ENCODE measurements around the gene TMC7. TPM values are rescaled to one million over a fixed set of nuclear protein-coding genes. Genes with fewer than 3 reads are reported as not detected.

Gene TMC7
- total and polyA plus RNA-seq, 2 of the 13 experiments (the other 11 are each of a cell fraction or from before 2014, with no cell fraction given): 1.2 to 5.1 TPM

- TF ChIP-seq KDM5B (CRISPR knock-in tag; IDR thresholded peaks at IDR 0.05; ENCODE audit: borderline replicate concordance) (peak; percentile 93), FOXK1 (CRISPR knock-in tag; IDR thresholded peaks at IDR 0.05; ENCODE audit: borderline replicate concordance, low read depth) (no peak; the same call in 1 of the 2 replicates), ZNF567 (CRISPR knock-in tag; IDR thresholded peaks at IDR 0.05; ENCODE audit: borderline replicate concordance) (peak; percentile 84), ZFP36L2 (CRISPR knock-in tag; IDR thresholded peaks at IDR 0.05) (no peak; the same call in 1 of the 2 replicates), ESRRA (CRISPR knock-in tag; IDR thresholded peaks at IDR 0.05; ENCODE audit: low read depth) (peak; percentile 70; the same call in 1 of the 2 replicates), ZBTB21 (CRISPR knock-in tag; IDR thresholded peaks at IDR 0.05) (peak; percentile 99), XRCC5 (optimal IDR thresholded peaks at IDR 0.05; ENCODE audit: low read length) (peak; percentile 90), ZNF557 (CRISPR knock-in tag; IDR thresholded peaks at IDR 0.05) (0 out of 2 replicates have a peak, but pooled peaks have one; percentile 32), TP53 (CRISPR knock-in tag; conservative IDR thresholded peaks at IDR 0.05) (peak; percentile 71; the same call in 1 of the 2 replicates), ZNF24 (IDR thresholded peaks at IDR 0.05) (no peak; the same call in 1 of the 2 replicates), CCAR2 (optimal IDR thresholded peaks at IDR 0.05; ENCODE audit: low read depth, low read length) (no peak), FOSL1 (CRISPR knock-in tag; IDR thresholded peaks at IDR 0.05; ENCODE audit: borderline replicate concordance) (no peak; the same call in 1 of the 2 replicates), CENPT (CRISPR knock-in tag; IDR thresholded peaks at IDR 0.05; ENCODE audit: low read depth) (0 out of 2 replicates have a peak, but pooled peaks have one; percentile 65), NFYB (CRISPR knock-in tag; IDR thresholded peaks at IDR 0.05) (peak; percentile 99), ISL2 (CRISPR knock-in tag; IDR thresholded peaks at IDR 0.05) (peak; percentile 72), PAX8 (CRISPR knock-in tag; IDR thresholded peaks at IDR 0.05; ENCODE audit: borderline replicate concordance) (peak; percentile 64; the same call in 1 of the 2 replicates), ELK4 (CRISPR knock-in tag; IDR thresholded peaks at IDR 0.05; ENCODE audit: borderline replicate concordance) (peak; percentile 48; the same call in 1 of the 2 replicates), PRMT3 (CRISPR knock-in tag; IDR thresholded peaks at IDR 0.05; ENCODE audit: borderline replicate concordance, low read depth) (no peak), IRF9 (CRISPR knock-in tag; IDR thresholded peaks at IDR 0.05; ENCODE audit: borderline replicate concordance) (peak; percentile 98), SOX6 (IDR thresholded peaks at IDR 0.05) (no peak), SOX6 (CRISPR knock-in tag; IDR thresholded peaks at IDR 0.05) (peak; percentile 77), HNF4G (IDR thresholded peaks at IDR 0.05; ENCODE audit: borderline replicate concordance, low read depth, low read length) (no peak), HNF4G (CRISPR knock-in tag; IDR thresholded peaks at IDR 0.05; ENCODE audit: borderline replicate concordance, low read depth) (peak; percentile 38; the same call in 1 of the 2 replicates), ZNF547 (CRISPR knock-in tag; IDR thresholded peaks at IDR 0.05) (peak; percentile 90)
Measured at GRCh38 chr16:19067349-19068236, 83.9 kb downstream of the TMC7 start, which contains the start of gene COQ7 (continued).
